ENCODE measurements around the gene DPM2.

DPM2 gene

DNA sequence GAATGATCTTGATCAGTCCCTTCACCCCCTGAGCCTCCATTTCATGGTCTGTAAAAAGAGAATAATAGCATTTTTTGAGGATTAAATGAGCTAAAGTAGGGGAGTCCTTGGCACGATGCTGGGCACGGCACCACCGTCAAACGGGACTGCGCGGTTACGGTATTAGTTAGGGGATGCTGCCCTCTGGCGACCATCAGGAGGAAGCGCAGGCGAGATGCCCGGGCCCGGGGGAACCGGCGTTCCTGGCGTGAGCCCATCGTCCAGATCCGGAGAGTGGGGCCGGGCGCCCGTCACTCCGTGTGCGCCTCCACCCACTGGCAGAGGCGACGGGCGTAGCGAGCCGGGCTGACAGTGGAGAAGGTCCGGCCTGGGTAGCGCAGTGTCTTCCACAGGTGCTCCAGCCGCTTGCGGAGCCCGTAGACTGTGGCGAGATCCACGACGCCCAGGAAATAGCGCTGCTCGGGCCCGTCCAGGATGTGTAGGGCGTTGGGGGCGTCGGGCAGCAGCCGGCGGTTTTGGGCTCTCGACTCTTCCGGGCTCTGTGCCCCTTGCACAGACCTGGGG is 16.0 kb downstream of the DPM2 start:
- in situ Hi-C loops (cut with MboI; ENCODE audit: low sequenced_read_pairs, unreplicated experiment), result no loop called here
- DNase-seq (ENCODE audit: low spot score), result peak; percentile 90
- TF ChIP-seq, protein P1, sequence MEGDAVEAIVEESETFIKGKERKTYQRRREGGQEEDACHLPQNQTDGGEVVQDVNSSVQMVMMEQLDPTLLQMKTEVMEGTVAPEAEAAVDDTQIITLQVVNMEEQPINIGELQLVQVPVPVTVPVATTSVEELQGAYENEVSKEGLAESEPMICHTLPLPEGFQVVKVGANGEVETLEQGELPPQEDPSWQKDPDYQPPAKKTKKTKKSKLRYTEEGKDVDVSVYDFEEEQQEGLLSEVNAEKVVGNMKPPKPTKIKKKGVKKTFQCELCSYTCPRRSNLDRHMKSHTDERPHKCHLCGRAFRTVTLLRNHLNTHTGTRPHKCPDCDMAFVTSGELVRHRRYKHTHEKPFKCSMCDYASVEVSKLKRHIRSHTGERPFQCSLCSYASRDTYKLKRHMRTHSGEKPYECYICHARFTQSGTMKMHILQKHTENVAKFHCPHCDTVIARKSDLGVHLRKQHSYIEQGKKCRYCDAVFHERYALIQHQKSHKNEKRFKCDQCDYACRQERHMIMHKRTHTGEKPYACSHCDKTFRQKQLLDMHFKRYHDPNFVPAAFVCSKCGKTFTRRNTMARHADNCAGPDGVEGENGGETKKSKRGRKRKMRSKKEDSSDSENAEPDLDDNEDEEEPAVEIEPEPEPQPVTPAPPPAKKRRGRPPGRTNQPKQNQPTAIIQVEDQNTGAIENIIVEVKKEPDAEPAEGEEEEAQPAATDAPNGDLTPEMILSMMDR (IDR thresholded peaks at IDR 0.05; ENCODE audit: borderline replicate concordance, control extremely low read depth, extremely low read depth, insufficient read depth, missing control alignments), result peak; percentile 98

DNA sequence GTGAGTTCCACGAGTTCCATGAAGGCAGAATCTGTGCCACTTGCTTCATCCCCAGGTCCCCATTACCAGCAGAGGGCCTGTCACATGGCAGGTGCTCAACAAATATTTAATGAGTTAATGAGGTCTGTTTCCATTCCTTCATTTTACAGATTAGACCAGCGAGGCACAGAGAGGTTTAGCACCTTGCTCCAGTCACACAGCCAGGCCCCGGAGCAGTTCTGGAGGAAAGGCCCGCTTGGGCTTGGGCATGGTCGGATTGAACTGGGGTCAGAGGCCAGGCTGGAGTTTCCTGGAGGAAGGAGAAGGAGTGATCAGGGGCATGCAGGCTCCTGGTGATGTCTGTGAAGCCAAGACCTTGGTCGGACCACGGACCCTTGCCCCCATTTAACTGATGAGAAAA is 16.9 kb downstream of the DPM2 start:
- TF ChIP-seq, protein P1 (IDR thresholded peaks at IDR 0.05; ENCODE audit: borderline replicate concordance, control extremely low read depth, extremely low read depth, insufficient read depth, missing control alignments), result no peak
- in situ Hi-C loops (cut with MboI; ENCODE audit: low sequenced_read_pairs, unreplicated experiment), result no loop called here
- DNase-seq (ENCODE audit: low spot score), result no peak

GRCh38 chr9:127919253-127919815 is 18.3 kb downstream of the DPM2 start:
- in situ Hi-C loops (cut with MboI; ENCODE audit: low sequenced_read_pairs, unreplicated experiment), result no loop called here
- DNase-seq (ENCODE audit: low spot score), result no peak
- TF ChIP-seq, protein P1 (IDR thresholded peaks at IDR 0.05; ENCODE audit: borderline replicate concordance, control extremely low read depth, extremely low read depth, insufficient read depth, missing control alignments), result no peak

DNA sequence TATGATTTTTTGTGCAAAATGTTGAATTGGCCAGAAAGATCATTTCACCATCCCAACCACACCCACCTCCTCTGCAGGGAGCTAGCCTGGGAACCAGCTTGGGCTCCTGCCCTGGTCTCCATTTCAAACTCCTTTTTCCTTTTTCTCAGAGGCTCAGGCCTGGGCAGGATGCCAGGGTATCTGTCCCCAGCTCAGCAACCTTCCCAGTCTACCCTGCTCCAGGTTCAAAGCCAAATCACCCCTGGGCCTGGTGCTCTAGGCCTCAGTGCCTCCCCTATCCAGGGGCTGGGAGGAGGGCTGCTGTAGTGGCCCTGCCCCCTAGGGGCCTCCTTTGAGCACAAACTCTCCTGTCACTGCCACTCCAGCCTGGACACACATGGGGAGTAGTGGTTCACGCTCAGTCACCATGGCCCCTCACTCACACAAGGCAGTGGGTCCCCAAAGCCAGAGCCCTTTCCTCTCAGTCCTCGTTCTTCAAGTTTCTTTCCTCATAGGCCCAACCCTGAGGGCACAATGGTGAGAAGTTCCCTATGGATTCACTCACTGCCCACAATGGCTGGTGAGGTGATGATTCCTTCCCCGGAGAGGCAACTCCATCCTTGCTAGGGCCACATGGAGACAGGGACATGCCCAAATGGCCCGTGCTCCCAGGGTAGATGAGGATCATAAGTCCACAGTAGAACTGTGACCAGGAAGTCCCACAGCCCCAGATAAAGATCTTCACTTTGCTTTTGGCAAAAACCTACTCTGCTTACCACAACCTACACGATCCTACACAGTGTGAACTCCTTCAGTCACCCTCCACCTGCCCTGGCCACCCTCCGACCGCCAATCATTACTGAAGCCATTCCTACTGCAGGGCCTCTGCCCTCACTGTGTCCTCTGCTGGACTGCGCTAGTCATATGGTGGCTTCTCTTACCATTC is 19.2 kb downstream of the DPM2 start:
- in situ Hi-C loops (cut with MboI; ENCODE audit: low sequenced_read_pairs, unreplicated experiment), result no loop called here

DNA sequence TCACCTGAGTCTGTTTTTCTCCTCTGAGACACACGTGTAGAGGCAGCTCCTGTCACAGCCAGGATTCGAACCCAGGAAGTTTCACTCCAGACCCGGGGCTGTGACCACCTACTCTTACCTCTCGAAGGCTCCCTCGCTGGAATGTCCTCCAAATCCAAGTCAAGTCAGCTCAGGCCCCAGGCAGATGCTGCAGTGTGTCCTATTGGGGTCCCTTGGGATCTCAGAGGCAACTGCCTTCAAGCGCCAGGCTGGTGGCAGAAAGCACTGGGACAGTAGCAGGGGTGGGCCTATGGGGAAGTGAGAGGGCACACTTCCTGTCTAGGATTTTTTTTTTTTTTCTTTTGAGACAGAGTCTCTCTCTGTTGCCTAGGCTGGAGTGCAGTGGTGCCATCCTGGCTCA is 20.1 kb downstream of the DPM2 start:
- TF ChIP-seq, protein P1 (IDR thresholded peaks at IDR 0.05; ENCODE audit: borderline replicate concordance, control extremely low read depth, extremely low read depth, insufficient read depth, missing control alignments), result no peak
- DNase-seq (ENCODE audit: low spot score), result no peak
- in situ Hi-C loops (cut with MboI; ENCODE audit: low sequenced_read_pairs, unreplicated experiment), result no loop called here

More for the DNA sequence above, 19.2 kb downstream of the DPM2 start:
- no peak for DNase-seq (ENCODE audit: low spot score)
- TF ChIP-seq, protein P1 (IDR thresholded peaks at IDR 0.05; ENCODE audit: borderline replicate concordance, control extremely low read depth, extremely low read depth, insufficient read depth, missing control alignments), result peak; percentile 18

DNA sequence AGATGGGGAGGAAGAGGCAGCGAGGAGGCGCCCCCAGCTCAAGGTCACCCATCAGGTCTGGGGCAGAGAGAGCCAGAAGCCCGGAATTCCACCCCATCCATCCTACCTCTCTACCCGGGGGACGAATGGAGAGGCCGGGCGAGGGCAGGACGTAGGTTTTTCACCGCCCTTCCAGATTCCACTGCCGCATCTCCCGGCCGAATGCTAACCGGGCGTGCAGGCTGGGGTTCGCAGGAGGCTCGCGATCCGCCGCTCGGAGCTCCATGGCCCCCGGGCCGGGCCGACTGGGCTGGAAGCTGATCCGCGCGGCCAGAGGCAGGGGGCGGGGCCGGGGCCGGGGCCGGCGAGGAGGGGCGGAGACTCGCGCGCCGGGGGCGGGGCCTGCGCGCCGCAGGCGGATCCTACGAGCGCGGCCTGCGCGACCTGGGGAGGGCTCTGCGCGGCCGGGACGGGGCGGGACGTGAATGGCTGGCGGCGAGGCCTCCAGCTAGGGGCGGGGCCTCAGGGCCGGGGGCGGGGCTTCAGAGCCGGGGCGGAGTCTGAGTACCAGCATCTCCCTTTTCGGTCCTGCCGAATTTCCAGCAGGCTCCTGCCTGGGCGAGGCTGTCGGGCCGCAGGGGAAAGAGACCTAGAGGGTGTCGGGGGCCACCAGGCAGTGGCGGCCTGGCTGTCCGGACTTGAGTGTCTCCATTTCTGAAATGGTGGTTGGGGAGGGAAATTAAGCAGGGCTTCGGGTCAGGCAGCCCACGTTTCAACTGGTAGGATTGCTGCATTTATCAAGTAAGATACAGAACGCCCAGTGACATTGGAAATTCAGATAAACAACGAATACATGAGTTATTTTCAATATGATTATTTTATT is 20.7 kb downstream of the DPM2 start, which contains the start of gene ST6GALNAC4:
TSS of gene ST6GALNAC4 (minus strand) at position 322 of the 862 bp plus-strand sequence. CDS start 622 bp downstream, outside the sequence.
- in situ Hi-C loops (cut with MboI; ENCODE audit: low sequenced_read_pairs, unreplicated experiment), result no loop called here
- TF ChIP-seq, protein P1 (IDR thresholded peaks at IDR 0.05; ENCODE audit: borderline replicate concordance, control extremely low read depth, extremely low read depth, insufficient read depth, missing control alignments), result no peak
- DNase-seq (ENCODE audit: low spot score), result peak; percentile 100

Data from GM13976 (cell line).